Measurements from ENCODE around the gene CAMK1D.

CAMK1D gene

DNA sequence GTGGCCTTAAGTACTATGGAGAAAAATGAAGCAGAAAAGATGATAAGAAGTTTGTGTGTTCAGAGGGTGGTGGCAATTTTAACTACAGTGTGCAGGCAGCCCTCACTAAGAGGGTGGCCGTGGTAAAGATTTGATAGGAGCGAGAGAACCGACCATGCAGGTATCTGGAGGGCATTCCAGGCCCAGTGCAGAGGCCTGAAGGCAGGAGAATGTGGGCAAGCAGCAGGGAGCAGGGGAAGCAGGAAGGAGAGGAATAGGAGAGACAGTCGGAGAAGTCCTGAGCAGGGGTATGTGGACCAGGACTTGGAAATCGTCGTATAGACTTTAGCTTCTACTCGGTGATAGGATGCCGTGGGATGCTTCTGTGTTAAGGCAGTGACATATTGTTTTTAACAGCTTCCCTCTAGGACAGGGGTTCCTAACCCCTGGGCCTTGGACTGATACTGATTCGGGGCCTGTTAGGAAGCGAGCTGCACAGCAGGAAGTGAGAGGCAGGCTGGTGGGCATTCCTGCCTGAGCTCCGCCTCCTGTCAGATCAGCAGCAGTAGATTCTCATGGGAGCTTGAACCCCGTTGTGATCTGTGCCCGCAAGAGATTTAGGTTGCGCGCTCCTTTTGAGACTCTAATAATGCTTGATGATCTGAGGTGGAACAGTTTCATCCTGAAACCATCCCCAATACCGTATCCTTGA lies 425.0 kb downstream of the CAMK1D start:
- no peak for DNase-seq

DNA sequence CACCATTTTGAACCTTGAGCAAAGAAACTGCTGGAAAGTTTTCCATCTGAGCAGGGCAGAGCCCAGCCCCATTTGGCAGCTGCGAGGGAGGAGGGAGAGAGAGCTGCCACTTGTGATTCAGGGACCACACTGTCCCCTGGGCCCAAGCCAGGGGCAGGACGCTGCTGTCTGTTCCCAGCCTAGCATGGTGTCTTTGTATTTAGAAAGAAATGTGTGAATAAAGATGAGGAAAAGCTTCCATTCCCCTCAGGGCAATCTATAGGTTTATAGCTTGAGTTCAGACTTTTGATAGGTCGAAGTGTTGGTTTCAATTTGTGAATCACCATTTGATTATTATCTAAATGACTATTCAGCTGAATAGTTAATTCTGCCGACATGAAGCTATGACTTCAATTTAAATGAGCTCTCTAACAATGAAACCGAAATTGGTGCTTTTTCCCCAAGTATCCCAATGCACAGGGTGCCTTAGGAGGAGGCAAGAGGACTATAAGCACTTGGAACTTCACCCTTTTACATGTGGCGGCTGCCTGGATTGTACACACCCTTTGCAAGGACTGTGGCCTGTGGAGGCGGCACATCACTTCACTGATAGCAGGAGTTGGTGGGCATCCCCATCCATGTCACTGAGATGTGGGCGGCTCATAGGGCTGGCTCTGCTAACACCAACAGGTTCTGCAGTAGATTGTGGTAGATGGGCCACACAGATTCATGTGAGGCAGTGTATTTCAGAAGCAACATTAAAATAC lies 428.7 kb downstream of the CAMK1D start:
- DNase-seq, result no peak

DNA sequence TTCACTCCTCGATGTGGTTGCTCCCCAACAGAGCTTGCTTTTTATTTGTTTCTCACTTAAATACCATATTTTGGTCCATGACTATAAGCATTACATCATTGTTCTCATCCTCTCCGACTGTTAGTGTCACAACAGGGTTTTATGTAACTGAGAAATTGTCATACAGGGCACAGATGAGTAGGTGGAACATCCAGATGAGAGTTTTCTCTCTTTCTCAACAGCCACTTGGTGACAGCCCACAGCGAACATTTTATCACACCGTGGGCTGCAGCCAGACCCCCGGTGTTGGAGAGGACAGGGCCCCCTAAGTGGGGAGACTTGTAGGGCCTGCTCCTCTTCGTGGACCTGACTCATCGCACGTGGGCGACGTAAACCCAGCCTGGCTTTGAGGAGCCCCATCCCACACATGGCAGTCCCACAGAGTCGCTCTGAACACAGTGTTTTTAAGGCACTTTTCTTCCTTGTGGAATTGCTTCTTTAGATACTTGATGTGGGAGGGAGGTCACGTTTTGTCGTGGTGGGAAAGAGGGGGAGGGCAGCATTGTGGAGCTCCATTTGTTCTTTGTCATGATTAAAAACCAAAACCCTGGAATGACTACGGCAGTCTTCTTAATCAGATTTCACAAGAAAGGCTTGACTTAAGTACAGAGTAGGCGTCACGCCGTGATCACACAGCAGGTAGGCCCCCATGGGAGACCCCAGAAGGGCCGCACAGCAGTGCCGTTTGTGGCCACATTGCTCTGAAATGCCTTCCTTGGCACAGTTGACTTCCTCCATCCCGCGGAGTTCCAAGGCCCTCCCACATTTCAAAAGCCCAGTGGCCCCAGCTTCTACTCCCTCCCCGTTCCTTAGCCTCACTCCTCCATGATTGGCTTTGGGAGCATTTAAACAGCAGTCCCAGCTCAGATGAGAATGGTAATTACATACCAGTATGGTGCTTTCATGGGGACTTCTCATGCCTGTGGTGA lies 431.6 kb downstream of the CAMK1D start:
- no peak for DNase-seq

DNA sequence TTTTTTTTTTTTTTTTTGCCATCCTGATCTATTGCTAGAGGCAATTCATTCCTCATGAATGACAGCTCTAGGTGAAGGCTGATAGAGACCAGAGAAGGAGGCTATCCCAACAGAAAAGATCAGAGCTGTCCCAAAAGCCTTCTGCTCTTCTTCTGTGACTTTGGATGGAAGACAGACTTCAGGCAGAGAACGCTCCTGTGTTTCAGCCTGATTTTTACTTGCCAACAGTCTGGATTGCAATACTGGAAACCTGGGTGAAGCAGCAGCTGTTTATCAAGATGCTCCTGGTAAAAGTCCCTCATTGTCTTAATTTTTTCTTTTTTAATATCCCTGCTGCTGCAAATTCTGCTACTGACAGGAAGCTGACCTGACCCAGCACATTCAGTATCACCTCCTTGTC lies 432.6 kb downstream of the CAMK1D start:
- DNase-seq, result no peak

DNA sequence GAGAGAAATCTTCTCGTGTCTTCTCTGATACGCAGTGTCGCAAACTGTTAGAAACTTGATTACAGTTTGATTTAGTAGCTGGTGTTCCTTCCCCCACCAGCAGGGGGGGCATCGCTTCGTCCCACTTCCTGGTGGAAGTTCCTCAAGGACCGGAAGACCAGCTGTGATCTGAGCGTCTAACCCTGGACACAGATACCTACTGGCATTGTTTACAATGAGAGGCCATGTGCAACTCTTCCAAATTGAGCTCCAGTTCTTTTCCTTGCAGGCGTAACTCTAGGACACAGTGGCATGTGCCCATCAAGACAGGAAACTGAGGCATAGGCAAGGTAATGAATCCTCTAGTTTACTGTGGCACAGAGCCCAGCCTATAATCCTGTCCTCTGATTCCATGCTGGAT lies 433.2 kb downstream of the CAMK1D start:
- no peak for DNase-seq

DNA sequence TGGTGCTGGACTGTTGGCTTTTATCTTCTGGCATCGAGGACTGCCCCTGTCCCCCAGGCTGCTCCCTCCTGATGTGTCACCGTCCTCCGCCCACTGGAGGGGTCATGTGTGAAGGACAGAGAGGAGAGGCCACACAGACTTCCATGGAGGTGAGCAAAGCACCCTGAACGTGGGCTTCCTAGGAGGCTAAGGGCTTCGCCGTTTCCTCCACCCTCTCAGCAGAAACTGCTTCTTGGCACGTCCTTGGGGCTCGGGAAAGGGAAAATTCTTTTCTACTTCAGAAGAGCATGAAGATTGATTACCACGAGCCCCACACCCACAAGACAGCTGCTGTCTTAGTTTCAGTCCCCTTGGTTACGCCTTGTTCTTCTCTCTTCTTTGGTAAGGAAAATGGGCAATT lies 433.9 kb downstream of the CAMK1D start:
- DNase-seq, result no peak

DNA sequence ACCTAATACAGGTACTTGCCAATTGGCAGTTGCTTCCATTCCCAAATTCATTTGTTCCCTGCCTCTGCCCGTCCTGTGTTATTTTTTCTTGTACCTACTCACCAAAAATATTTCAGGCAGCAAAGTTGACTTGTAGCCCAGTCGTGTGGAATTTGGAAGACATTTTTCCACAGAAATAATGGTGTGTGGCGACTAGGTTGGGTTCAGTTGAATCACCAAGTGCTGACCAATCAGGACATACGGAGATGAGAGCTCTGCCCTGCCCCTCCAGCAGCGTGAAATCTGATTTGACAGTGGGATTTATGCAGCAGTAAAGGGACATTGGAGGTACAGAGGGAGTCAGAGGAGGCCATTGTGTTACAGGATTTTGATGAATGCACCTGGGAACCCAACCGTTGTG lies 435.3 kb downstream of the CAMK1D start:
- DNase-seq, result no peak

DNA sequence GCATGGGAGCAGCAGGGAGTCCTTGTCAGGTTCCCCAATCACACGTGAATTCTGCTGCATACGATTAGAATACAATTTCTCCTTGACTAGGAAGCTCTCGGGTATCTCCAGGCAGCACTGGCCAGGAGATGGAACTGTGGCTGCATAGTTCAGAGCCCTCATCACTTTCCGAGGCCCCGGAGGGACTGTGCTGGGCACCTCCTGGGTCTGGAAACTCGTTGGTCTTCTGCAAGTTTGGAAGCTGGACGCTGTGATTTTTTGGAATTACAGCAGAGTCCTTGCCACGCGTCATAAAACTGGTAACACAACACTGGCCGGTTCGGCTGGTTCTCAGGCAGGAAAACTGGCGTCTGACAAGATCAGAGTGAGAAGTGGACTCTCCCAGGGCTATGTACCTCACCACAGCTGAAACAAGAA lies 436.1 kb downstream of the CAMK1D start:
- no peak for DNase-seq

DNA sequence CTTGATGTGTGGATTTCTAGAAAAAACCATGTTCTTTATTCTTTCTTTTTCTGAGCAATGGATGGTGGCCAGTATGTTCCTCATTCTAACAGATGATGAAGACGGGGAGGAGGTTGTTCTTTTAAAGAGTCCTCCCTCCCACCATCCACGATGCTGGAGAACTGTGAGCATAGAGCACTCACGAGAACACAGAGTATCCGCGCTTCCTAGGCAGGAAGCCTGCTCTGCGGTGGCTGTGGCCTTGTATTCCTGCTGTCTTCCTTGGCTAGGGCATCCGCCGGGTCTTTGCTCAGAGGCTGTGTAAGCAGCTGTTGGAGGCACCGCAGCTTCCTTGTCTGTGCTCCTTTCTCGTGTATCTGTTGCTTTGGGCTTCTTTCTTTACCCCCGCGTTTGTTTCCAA lies 437.9 kb downstream of the CAMK1D start:
- DNase-seq, result no peak

DNA sequence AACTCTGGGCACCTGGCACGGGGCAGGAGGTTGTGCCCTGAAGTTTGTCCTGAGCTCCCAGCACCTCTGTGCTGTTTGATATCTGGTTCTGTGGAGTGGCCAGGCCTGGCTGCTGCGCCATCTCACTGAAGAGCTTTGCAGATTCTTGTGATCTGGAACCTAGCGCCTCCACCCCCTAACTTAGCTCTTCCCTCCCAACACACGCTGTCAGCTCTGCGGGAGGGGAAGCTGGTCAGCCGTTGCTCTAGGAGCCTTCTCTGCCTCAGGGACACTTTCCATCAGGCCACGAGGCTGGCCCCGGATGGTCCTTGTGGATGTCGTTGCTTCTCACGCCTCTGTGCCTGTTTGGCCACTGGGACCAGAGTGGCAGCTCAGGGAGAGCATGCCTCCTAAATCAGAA lies 438.9 kb downstream of the CAMK1D start:
- DNase-seq, result no peak

DNA sequence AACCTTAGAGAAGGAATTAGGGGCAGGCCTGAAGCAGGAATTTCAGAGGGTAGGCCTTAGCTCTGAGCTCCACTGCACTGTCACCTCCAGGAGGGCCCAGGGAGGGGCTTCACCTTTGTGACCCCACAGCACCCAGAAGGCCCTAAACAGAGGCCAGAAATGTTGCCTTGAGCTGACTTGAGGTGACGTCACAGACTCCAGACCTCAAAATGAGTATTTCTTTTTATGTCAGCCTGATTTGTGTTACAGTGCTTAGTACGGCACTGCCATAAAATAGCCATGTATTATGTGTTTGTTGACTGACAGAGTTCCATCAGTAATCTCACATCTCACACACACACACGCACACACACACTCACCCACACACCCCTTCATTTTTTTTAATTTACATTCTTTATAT lies 440.9 kb downstream of the CAMK1D start:
- no peak for DNase-seq

DNA sequence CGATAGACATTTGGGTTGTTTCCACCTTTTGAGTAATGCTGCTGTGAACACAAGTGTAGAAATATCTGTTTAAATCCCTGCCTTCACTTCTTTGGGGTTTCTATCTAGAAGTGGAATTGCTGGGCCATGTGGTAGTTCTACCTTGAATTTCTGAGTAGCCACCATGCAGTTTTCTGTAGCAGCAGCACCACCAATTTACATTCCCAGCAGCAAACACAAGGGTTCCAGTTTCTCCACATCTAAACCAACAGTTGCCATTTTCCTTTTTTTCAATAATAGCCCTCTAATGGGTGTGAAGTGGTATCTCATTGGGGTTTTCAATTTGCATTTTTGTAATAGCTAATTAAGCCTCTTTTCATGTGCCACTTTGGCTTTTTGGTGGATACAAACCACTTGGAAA lies 442.4 kb downstream of the CAMK1D start:
- DNase-seq, result no peak

DNA sequence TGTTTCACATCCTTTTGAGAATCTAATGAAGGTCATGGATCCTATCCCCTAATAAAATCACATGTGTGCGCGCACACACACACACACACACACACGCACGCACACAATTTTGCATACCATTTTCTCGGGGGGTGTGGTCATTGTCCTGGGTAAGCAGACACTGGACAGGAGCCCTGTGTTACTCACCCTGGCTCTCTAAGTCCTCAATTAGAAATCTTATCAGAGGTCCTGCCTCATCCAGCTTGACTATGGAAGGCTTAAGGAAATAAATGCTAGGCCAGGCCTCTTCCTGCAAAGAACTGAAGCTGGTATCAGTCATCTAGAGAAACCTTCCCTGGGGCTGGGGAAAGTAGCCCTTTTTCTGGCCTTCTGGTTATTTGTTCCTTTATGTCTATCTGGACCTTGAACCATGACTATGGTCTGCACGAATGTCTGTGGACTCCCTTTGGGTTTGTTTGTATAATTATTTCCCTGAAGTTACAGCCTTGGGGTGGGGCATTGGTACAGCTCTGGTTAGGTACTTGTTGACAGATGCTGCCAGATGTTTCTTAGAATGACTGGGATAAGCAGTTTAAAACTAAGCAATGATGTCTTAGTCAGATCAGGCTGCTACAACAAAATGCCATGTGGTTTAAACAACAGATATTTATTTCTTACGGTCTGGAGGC lies 443.7 kb downstream of the CAMK1D start:
- no peak for DNase-seq

DNA sequence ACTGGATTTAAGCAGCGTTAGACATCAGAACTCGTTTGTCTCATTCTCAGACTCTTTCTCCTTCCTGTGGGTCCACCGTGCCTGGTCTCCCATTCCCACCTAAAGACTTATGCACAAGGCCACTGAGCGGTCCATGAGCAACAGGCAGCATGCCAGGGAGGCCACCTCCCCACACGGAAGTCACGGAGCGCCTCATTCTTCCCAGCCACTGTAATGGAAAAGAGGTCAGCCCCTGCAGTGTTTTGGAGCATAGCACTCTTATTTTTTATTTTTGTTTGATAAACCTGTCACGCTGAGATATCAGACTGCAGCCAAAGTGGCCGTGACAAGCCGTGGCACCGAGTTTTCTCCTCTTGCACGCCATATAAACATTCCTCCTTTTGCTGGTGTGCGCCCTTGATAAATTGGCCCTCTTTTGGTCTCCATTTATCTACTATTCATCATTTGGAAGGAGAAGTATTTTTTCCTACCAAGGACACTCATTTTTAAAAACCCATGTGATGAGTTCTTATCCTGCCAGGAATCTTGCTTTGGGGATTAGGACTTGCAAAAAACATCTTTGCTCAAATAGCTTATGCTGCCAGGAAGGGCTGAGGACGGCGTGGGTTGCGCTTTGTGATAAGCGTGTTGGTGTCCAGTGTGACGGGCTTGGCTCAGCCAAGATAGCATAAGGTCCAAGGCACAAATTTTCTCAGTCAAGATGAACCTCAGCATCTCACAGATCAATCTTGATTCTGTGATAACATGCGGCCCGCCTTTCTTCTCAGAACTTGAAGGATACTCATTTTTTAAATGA lies 446.2 kb downstream of the CAMK1D start:
- no peak for DNase-seq

DNA sequence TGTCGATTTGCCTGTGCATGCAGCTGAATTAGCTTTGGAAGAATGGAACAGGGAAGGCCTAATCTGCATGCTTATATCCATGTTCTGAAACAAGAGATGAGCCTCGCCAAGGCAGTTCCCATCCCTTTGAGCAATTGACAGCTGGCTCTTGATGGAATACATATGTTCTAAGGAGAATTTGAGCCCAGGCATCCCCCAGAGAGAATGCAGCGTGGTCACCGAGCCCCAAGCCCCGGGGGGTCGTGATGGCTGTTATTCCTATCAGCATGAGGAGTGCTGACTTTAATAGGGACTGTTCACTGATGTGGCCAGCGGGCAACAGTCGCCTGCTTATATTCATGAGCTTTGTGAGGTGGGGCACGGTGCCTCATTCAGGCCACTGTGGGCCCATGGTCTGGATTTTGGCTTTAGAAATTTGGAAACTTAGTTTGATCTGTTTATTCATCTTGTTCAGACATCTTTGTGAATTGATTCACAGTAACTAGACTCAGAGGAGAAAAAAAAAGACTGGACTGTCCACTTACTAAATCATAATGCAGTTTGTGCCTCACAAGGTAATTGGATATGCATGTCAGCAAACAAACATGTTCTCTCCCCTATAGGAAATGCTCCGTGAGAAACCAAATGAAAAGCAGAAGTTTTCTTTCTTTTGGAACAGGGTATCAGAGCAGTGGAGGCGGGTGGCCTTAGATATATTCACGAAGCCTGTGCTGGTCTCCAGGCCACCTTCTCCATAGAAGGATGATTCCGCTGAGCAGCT lies 447.2 kb downstream of the CAMK1D start:
- no peak for DNase-seq

DNA sequence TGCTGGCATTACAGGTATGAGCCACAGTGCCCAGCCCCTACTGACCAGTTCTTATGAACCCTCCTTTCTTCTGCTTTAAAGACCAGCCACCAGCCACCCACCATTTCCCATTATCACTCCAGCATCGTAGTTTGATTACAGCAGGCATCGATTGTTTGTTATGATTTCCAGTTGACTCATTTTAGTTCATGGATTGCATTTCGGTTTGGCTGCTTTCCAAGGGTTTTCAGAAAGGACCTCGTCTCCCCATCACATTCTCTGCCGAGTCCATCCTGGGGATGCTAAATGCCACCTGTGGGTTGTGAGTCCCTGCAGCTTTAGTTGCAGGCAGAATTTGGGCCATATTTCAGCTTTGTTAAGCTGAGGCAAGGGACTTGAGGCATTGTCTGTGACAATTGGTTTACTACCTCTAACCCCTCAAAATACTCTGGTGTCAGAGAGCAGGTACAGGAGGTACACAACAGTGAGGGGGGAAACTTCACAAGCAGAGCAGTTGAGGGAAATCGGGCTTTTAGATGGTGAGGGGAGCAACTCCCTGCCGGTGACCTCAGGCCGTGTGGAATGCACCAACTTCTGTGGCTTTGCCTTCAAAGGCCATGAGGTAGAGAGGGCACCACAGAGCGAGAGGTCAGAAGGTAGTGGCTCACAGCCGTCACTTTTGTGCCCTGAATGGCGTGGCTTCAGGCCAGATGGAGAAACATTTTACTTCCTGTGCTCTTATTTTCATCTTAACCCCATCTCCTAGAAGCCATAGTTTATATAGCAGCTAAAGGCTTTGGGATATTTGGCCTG lies 448.3 kb downstream of the CAMK1D start:
- DNase-seq, result no peak

DNA sequence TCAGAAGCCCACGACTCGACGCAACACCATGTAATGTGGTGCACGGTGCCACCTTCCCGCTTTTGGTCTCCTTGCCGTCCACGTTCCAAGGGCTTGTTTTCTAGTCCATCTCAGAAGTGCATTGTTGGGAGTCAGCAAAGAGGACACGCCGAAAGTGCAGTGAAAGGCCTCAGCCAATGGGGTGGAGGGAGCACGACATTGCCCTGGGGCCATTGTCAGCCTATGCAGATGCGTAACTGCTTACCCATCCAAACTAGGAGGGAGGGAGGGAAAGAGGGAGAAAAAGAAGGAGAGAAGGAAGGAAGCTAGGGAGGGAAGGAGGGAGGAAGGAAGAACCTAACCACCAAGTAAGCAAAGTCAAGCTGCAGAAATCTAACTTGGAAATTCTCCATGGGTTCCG lies 449.8 kb downstream of the CAMK1D start:
- DNase-seq, result no peak

DNA sequence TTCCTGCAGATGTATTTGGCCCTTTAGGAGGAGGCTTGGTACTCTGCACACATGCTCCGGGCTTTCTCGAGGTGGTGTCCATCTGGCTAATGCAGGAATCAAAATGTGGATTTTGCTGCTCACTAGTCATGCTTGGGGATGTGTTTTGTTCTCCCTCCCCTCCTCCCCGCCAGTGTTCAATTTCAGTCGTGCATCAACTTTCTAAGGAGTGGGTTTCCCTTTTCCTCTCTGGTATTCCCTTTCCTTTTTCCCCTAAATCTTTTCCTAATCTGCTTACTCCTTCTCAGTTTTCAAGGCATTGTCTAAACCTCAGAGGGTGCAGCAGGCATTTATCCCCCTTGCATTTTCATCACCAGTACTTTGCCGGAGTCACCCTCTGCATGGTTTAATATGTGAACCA lies 450.4 kb downstream of the CAMK1D start:
- no peak for DNase-seq

DNA sequence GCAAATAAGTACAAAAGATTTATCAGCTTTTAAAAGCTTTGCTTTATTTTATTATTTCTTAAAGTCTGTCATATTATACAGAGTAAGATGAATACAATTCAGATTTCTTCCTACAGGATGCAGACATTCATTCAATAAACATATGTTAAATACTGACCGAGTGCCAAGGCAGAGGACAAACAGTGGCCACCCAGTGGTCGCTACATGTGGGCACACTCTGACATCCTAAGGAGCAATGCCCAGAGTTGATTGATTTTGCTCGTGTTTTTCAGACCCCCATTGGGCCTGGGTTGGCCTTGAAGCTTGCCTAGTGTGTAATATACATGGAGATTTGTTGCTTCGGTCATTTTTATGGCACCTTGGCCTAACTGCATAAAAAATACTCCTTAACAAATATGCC lies 451.0 kb downstream of the CAMK1D start:
- no peak for DNase-seq

All from CD4-positive, alpha-beta T cell treated with Interferon gamma for 1 hour (primary cell).